Gastrocnemius medialis (tissue), 4 donors: Measurements from ENCODE around the gene WWOX. TPM values are rescaled to one million over a fixed set of nuclear protein-coding genes. Genes with fewer than 3 reads are reported as not detected.

Source experiments
- ATAC-seq, 2 donors: fragments of 150-250 bp; one replicate each; pipeline ENCODE4 v1.9.1; 2016
- DNase-seq, 2 donors: peaks; one replicate each; pipeline ENCODE4 v3.0.0-alpha.2; 2019
- H3K27ac ChIP-seq, 4 donors: fragments of 200-600 bp; sonication (generic); 1 replicate in 1 of 4; 2 replicates in 3 of 4; pipeline ENCODE4 v1.5.1; 2016 to 2018; ENCODE audit warnings: mild to moderate bottlenecking in 2 of 4, moderate library complexity in 1 of 4
- H3K27me3 ChIP-seq, 3 donors: fragments of 200-600 bp; sonication (generic) in 2 of 3; 1 replicate in 1 of 3; 2 replicates in 2 of 3; pipeline versions ENCODE4 v1.5.1 to v1.6.0; 2016 to 2019; ENCODE audit warnings: mild to moderate bottlenecking in 1 of 3, moderate library complexity in 1 of 3
- H3K36me3 ChIP-seq, 2 donors: fragments of 200-600 bp; sonication (generic) in 1 of 2; one replicate each; pipeline ENCODE4 v1.5.1; 2017 to 2018
- H3K4me1 ChIP-seq, 2 donors: fragments of 200-600 bp; sonication (generic) in 1 of 2; one replicate each; pipeline ENCODE4 v1.5.1; 2016 to 2017; ENCODE audit warnings: mild to moderate bottlenecking in 2 of 2
- H3K4me3 ChIP-seq, 4 donors: fragments of 200-600 bp; sonication (generic) in 3 of 4; 1 replicate in 1 of 4; 2 replicates in 3 of 4; pipeline ENCODE4 v1.5.1; 2016 to 2019; ENCODE audit warnings: mild to moderate bottlenecking in 2 of 4
- H3K9me3 ChIP-seq, 3 donors: fragments of 200-600 bp; sonication (generic) in 2 of 3; 1 replicate in 1 of 3; 2 replicates in 2 of 3; pipeline ENCODE4 v1.5.1; 2016 to 2019
- CTCF ChIP-seq, 5 experiments: fragments of 450-650 bp in 3 of 5; fragments of 200-600 bp in 2 of 5; sonication (generic) in 2 of 5; IDR thresholded peaks in 4 of 5; conservative IDR thresholded peaks in 1 of 5; 1 replicate in 4 of 5; 2 replicates in 1 of 5; pipeline ENCODE4 v1.5.1; 2016 to 2019; ENCODE audit warnings: antibody characterized with exemption in 5 of 5, mild to moderate bottlenecking in 3 of 5, moderate library complexity in 3 of 5
- POLR2A ChIP-seq, 2 donors: fragments of 450-650 bp; IDR thresholded peaks; one replicate each; pipeline ENCODE4 v1.6.1; 2017; ENCODE audit warnings: antibody characterized with exemption in 2 of 2, mild to moderate bottlenecking in 2 of 2, moderate library complexity in 2 of 2
- in situ Hi-C, 4 donors: fragments of 200-750 bp; cut with MboI; loops; one replicate each; pipeline versions ENCODE4 v1.15.0 to v1.8.0; 2017; ENCODE audit warnings: low sequenced_read_pairs in 4 of 4
- intact Hi-C: fragments of 100-400 bp; cut with DNase I; formaldehyde crosslinking; loops from one replicate; pipeline ENCODE4 v1.15.1; 2023; ENCODE audit warnings: low total_unique reads
- total RNA-seq, 4 donors: library from RNA; depleted of rRNA; stranded (reverse); fragments of >200 nt; gene quantifications; one replicate each; pipeline versions ENCODE4 v1.1.0 to v1.2.3, GENCODE V29; 2016

WWOX gene
- total RNA-seq, 4 donors from 2014 or later, result 3.3 to 13.0 (median 6.0) TPM

- no peaks in the 10 kb centered on the region for H3K27me3 ChIP-seq
- H3K36me3 ChIP-seq, result no peaks in the 10 kb centered on the region
- DNase-seq, result peak; percentile 60 to 73
- H3K27ac ChIP-seq, result peak overlapping the region; percentile 41 to 66 (median 52)
- intact Hi-C loops (loop anchor here (2.0 to 5.0 kb wide), 2 partner anchors 132 to 786 kb away; partner anchors contain the start of gene MAF), in situ Hi-C loops (no loop called here)
- no peak overlapping the region for H3K4me3 ChIP-seq
- TF ChIP-seq POLR2A (IDR thresholded peaks at IDR 0.05), result no peak
- TF ChIP-seq CTCF (IDR thresholded peaks at IDR 0.05 in 4 of 5, conservative IDR thresholded peaks at IDR 0.05 in 1 of 5), result no peak
- no peaks in the 10 kb centered on the region for H3K9me3 ChIP-seq
- H3K4me1 ChIP-seq, result peaks cover 34 to 35% of the 10 kb centered on the region in 2 donors
- peak; percentile 86 to 91 for ATAC-seq
Observed at GRCh38 chr16:78816499-78817195, 717.2 kb downstream of the WWOX start.

GRCh38 chr16:78817200-78817739, 717.8 kb downstream of the WWOX start:
- in situ Hi-C loops, result no loop called here

GRCh38 chr16:78821335-78821734, 721.9 kb downstream of the WWOX start:
- no peak overlapping the region for H3K27ac ChIP-seq
- H3K4me3 ChIP-seq, result no peak overlapping the region
- H3K4me1 ChIP-seq, result peaks cover 17 to 18% of the 10 kb centered on the region in 2 donors
- no peaks in the 10 kb centered on the region for H3K27me3 ChIP-seq
- TF ChIP-seq CTCF (IDR thresholded peaks at IDR 0.05 in 4 of 5, conservative IDR thresholded peaks at IDR 0.05 in 1 of 5) (no peak), POLR2A (IDR thresholded peaks at IDR 0.05) (no peak)
- ATAC-seq (no peak), DNase-seq (no peak)
- no peaks in the 10 kb centered on the region for H3K36me3 ChIP-seq
- H3K9me3 ChIP-seq, result no peaks in the 10 kb centered on the region
- in situ Hi-C loops, result no loop called here
- intact Hi-C loops, result no loop called here

More at GRCh38 chr16:78817200-78817739, 717.8 kb downstream of the WWOX start:
- no peaks in the 10 kb centered on the region for H3K36me3 ChIP-seq
- peaks cover 34 to 35% of the 10 kb centered on the region in 2 donors for H3K4me1 ChIP-seq
- DNase-seq (no peak), ATAC-seq (no peak)
- no peak overlapping the region for H3K4me3 ChIP-seq
- TF ChIP-seq POLR2A (IDR thresholded peaks at IDR 0.05), result no peak
- intact Hi-C loops, result loop anchor here (2.0 to 5.0 kb wide), 2 partner anchors 132 to 785 kb away; partner anchors contain the start of gene MAF
- peak overlapping the region; percentile 41 to 66 (median 52) for H3K27ac ChIP-seq
- H3K9me3 ChIP-seq, result no peaks in the 10 kb centered on the region
- H3K27me3 ChIP-seq, result no peaks in the 10 kb centered on the region

- Histone ChIP-seq H3K36me3 (no peaks in the 10 kb centered on the region), H3K27ac (no peak overlapping the region), H3K9me3 (no peaks in the 10 kb centered on the region), H3K27me3 (no peaks in the 10 kb centered on the region), H3K4me3 (no peak overlapping the region), H3K4me1 (peaks cover 6 to 7% of the 10 kb centered on the region in 2 donors)
- in situ Hi-C loops, result no loop called here
- intact Hi-C loops, result no loop called here
- TF ChIP-seq POLR2A (IDR thresholded peaks at IDR 0.05) (no peak), CTCF (IDR thresholded peaks at IDR 0.05 in 4 of 5, conservative IDR thresholded peaks at IDR 0.05 in 1 of 5) (no peak)
- ATAC-seq, result no peak
- DNase-seq, result no peak
Observed at GRCh38 chr16:78822509-78822908, 723.1 kb downstream of the WWOX start.

GRCh38 chr16:78823027-78823426, 723.6 kb downstream of the WWOX start:
- H3K9me3 ChIP-seq, result no peaks in the 10 kb centered on the region
- in situ Hi-C loops, result no loop called here
- peaks cover under 1 to 2% of the 10 kb centered on the region in 2 donors for H3K4me1 ChIP-seq
- H3K4me3 ChIP-seq, result no peak overlapping the region
- TF ChIP-seq CTCF (IDR thresholded peaks at IDR 0.05 in 4 of 5, conservative IDR thresholded peaks at IDR 0.05 in 1 of 5) (no peak), POLR2A (IDR thresholded peaks at IDR 0.05) (no peak)
- intact Hi-C loops, result no loop called here
- DNase-seq (no peak), ATAC-seq (no peak)
- H3K27me3 ChIP-seq, result no peaks in the 10 kb centered on the region
- H3K36me3 ChIP-seq, result no peaks in the 10 kb centered on the region
- no peak overlapping the region for H3K27ac ChIP-seq
